BLaER1 treated with 17β-estradiol and CSF1 and Interleukin-3, amounts not matched to agents 10 nM and 100 nM (cell line): Measurements from ENCODE around the gene SH3RF1.

Source experiments
- H3K27ac ChIP-seq, 11 experiments: shearing (Covaris generic); formaldehyde crosslinking; 2 replicates each; pipeline ENCODE4 v1.8.1; 2022
- H3K27me3 ChIP-seq, 11 experiments: shearing (Covaris generic); formaldehyde crosslinking; 2 replicates each; pipeline ENCODE4 v1.8.1; 2022
- H3K36me3 ChIP-seq, 11 experiments: shearing (Covaris generic); formaldehyde crosslinking; 2 replicates each; pipeline ENCODE4 v1.8.1; 2022
- H3K4me1 ChIP-seq, 10 experiments: shearing (Covaris generic); formaldehyde crosslinking; 2 replicates each; pipeline ENCODE4 v1.8.1; 2022
- H3K4me2 ChIP-seq, 11 experiments: shearing (Covaris generic); formaldehyde crosslinking; 2 replicates each; pipeline ENCODE4 v1.8.1; 2022
- H3K4me3 ChIP-seq, 10 experiments: shearing (Covaris generic); formaldehyde crosslinking; 2 replicates each; pipeline ENCODE4 v1.8.1; 2022
- H3K9ac ChIP-seq, 11 experiments: shearing (Covaris generic); formaldehyde crosslinking; 2 replicates each; pipeline ENCODE4 v1.8.1; 2022
- H3K9me3 ChIP-seq, 11 experiments: shearing (Covaris generic); formaldehyde crosslinking; replicated peaks in 1 of 11; 2 replicates each; pipeline ENCODE4 v1.8.1; 2022
- H4K20me1 ChIP-seq, 11 experiments: shearing (Covaris generic); formaldehyde crosslinking; 2 replicates each; pipeline ENCODE4 v1.8.1; 2022
- Cebpa-rat ChIP-seq, 11 experiments: shearing (Covaris generic); IDR thresholded peaks; 2 replicates each; pipeline ENCODE4 v1.8.1; 2022

Gene SH3RF1

DNA sequence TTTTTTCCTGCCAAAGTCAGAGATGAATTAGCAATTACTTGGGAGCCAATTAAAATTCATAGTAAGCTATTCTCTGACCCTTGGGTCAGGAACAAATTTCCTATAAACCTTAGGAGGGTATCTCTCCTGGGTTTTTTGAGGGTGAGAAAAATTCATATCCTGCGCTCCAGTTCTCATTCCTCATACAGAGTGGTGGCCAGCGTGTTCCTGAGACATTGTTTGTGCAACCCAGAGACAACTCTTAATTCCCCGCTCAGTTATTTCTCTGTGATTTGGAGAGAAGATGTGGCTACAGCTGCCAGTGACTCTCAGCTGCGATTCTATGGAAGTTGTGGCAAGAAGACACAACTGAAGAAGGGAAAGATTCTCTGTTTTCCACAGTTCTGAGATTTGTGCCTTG, 222.8 kb downstream of the SH3RF1 start:
- Histone ChIP-seq H3K4me1 (no peaks in the 10 kb centered on the region), H3K9me3 (no peaks in the 10 kb centered on the region), H3K36me3 (no peaks in the 10 kb centered on the region), H3K9ac (no peak overlapping the region), H3K27me3 (no peaks in the 10 kb centered on the region), H3K4me2 (no peak overlapping the region), H4K20me1 (no peaks in the 10 kb centered on the region), H3K27ac (no peak overlapping the region), H3K4me3 (no peak overlapping the region)
- no peak for TF ChIP-seq Cebpa-rat (IDR thresholded peaks at IDR 0.05)

- H3K27me3 ChIP-seq: no peaks in the 10 kb centered on the region
- no peaks in the 10 kb centered on the region for H3K36me3 ChIP-seq
- no peak overlapping the region for H3K27ac ChIP-seq
- no peaks in the 10 kb centered on the region for H3K9me3 ChIP-seq
- H3K9ac ChIP-seq: no peak overlapping the region
- H3K4me3 ChIP-seq: no peak overlapping the region
- no peaks in the 10 kb centered on the region for H4K20me1 ChIP-seq
- H3K4me1 ChIP-seq: no peaks in the 10 kb centered on the region
- H3K4me2 ChIP-seq: no peak overlapping the region
- TF ChIP-seq Cebpa-rat (IDR thresholded peaks at IDR 0.05): no peak
Observed at GRCh38 chr4:169045862-169046584, 224.7 kb downstream of the SH3RF1 start.

- H3K9me3 ChIP-seq: no peaks in the 10 kb centered on the region
- no peaks in the 10 kb centered on the region for H3K4me1 ChIP-seq
- H3K4me2 ChIP-seq: no peak overlapping the region
- no peak for TF ChIP-seq Cebpa-rat (IDR thresholded peaks at IDR 0.05)
- H3K4me3 ChIP-seq: no peak overlapping the region
- no peaks in the 10 kb centered on the region for H3K36me3 ChIP-seq
- no peaks in the 10 kb centered on the region for H3K27me3 ChIP-seq
- no peak overlapping the region for H3K9ac ChIP-seq
- no peaks in the 10 kb centered on the region for H4K20me1 ChIP-seq
- H3K27ac ChIP-seq: no peak overlapping the region
Observed at GRCh38 chr4:169044714-169045447, 225.9 kb downstream of the SH3RF1 start.
